DMS79 (cell line): ENCODE data around the gene SHISA7.
"Not testable (repeated sequence)": the region's sequence is repeated elsewhere in the genome, so short reads cannot be mapped to it uniquely, and the experiment has no call there.

Experiments
- DNase-seq: peaks from one replicate; lab custom pipeline; 2025; lab: John Stamatoyannopoulos, UW

SHISA7 gene

DNA sequence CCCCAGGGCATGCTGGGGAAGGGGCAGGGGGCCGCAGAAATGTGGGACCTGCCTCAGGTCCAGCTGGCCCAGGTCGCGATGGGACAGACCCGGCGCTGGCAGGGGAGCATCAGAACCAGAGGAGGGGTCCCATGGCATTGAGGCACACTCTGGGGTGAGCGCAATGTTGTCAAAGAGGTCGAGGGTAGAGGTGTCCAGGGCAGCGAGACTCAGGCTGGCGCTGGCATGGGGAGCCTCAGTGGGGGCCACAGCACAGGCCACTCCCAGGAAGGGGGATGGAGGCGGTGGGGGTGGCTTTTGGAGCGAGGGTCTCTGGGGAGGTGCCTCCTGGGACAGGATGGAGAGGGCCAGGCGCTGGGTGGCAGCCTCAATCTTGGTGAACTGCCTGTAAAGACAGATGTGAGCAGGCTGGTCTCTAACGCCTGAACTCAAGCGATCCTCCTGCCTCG, 20.5 kb upstream of the SHISA7 start:
- no peak for DNase-seq

DNA sequence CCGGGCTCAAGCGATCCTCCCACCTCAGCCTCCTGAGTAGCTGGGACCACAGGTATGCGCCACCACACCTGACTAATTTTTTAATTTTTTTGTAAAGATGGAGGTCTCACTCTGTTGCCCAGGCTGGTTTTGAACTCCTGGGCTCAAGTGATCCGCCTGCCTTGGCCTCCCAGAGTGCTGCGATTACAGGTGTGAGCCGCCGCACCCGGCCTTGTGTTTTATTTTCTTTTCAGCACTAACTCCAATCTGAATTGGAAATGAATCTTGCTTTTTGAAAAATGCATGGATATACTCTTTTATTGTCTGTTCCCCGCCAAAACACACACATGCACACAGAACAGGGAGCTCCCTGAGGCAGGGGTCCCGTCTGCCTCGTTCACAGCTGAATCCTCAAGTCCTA, 19.6 kb upstream of the SHISA7 start:
- no peak for DNase-seq

DNA sequence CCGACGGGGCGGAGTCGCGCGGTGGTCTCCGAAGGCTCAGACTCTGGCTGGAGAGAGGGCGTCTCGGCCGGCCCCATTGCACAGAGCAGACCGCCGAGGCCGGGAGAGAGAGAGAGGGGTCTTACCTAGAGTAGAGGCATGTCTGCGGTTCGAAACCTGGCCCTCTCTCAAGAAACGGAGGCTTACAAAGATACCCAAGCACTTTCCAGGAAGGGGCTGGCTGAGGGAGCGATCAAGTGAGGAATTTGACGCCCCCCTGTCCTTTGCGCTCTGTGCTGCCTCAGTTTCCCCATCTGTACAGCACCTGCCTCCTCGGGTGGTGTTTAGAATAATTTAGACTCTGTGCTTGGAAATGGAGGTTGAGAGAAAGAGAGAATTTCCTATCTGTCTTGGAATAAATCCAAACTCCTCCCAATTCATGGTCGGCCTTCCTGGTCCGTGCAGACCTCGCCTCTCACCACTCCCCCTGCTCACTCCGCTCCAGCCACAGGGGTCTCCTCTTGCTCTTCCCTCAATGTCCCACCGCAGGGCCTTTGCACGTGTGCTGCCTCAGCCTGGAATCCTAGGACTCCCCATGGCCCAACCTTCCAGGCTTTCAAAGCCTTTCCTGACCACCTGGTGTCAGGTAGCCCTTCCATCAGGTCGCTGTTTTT, 19.0 kb upstream of the SHISA7 start:
- DNase-seq: no peak

DNA sequence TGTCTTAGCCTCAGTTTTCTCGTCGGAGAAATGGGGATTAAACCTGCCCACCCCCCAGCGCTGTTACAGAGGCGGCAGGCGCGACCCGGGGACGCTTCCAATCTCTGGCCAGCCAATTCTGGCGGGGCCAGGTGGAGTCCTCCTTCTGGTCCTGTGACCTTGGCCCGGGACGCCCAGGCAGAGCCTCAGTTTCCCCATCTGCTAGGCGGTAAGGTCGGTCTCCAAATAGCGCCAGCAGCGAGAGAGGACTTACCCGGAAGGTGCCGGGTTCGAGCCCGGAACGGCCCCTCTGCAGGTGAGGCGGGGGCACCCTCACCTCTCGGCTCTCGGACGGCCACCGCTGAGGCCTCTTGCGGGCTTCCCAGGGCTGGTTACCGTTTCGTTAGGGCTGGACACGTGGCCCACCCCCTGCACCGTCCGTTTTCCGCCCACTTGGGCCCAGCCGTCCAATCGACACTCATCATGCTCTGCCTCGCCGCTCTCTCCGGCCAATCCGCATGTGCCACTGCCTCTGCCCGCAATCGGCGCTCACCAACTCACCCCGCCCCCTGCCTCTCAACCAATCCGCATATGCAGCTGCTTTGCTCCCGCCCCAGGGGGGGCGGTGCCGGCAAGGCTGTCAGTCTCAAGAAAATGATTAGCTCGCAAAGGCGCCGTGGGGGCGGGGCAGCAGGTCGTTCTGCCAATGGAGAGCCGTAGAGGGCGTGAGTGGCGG, 18.3 kb upstream of the SHISA7 start, which contains the start of gene ISOC2:
Gene ISOC2 (minus strand): TSS at position 384 of the 715 bp plus-strand sequence. CDS start 5,156 bp downstream, outside the sequence.
- peak; percentile 99 for DNase-seq

DNA sequence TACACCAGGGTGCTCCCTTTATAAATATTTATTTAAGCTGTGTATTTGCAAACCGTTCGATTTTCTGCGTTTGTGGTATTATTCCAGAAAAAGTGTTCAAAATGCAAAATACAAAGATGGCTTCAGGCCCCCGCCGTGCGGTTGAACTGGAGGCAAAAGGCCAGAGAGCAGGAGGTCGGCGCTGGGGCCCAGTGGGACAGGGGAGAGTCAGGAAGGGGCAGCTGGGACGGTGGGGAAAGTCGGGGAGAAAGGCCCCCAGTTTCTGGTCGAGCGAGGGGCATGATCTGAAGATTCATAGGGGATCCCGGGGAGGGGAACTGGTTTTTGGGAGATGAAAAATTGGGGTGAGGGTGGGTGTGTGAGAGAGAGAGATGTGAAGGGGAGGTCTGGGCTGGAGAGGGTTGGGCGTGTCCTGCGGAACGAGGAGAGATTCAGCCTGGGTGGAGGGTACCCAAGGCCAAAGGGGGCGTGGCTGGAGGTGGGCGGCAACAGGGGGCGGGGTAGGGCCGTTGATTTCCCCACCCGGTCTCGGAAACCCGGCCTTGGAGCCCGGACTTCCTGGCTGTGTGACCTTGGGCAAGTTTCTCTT, 17.7 kb upstream of the SHISA7 start:
- peak; percentile 77 for DNase-seq

DNA sequence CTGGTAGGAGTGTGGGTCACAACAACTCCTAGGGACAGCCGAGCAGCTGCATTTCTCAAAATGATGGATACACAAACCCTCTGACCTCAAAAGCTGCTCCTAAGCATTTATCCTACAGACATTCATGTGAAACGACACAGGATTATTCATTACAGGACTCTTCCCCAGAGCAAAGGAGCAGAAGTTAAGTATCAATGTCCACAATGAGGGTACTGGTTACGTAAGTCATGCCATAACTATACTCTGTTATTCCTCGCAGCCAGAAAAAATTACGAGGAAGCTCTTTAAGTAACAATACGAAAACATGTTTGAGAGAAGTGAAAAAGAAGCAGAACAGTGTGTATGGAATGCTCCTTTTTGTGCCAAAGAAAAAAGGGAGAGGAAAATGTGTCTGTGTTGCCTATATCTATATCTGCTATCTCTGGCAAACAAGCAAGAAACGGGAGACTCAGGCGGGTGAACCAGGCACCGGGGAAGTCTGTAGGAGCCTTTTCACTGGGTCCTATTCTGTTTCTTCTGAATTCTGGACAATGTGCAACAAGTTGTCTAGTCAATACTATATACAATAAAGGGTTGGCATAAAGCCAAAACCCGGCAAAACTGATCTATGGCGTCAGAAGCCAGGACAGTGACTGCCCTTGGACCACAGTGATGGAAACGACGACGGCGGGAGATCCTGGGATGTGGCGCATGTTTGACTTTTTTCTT, 17.0 kb upstream of the SHISA7 start:
- no peak for DNase-seq

DNA sequence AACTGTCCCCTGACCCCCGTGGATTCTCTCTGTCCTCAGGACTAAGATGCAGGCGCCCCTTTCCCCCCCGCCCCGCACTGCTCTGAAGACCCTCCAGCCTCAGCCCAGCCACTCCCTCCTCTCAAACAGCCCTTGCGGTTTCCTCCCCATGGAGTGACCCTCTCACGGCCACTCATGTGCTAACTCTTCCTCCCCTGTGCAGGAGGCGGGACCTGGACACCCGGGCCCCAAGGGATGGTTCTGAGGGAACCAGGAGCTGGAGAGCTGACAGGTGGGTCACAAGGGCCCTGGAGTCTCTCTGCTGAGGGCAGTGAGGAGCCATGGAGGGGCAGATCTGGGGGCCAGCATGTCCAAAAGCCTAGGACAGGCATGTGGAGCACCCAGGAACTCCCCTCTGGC, 16.4 kb upstream of the SHISA7 start:
- DNase-seq: peak; percentile 90

DNA sequence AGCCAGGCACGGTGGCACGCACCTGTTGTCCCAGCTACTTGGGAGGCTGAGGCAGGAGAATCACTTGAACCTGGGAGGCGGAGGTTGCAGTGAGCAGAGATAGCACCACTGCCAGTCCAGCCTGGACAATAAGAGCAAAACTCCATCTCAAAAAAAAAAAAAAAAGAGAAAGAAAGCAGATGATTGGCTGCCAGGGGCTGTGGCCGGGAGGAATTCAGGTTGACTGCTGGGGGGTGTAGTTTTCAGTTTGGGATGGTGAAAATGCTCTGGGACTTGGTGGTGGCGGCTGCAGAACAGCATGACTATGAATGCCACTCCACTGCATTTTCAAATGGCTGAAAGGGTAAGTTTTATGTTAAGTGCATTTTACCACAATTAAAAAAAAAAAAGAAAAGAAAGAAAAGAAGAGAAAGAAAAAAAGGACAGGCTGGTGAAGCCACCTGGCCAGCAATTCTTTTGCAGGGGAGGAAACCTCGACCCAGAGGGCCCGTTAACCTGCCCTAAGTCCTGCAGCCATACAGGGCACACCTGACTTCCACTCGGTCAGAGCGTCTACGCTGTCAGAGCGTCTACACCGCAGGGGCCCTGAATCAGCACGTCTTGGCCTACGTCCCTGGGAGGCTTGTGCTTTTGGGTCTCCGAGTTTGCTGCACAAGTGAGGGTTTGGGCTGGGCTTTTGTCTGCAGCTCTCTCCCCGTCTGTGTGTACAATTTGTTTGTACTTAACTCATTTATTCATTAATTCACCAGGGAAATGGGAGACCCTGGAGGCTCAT, 14.8 kb upstream of the SHISA7 start:
- peak; percentile 16 for DNase-seq

DNA sequence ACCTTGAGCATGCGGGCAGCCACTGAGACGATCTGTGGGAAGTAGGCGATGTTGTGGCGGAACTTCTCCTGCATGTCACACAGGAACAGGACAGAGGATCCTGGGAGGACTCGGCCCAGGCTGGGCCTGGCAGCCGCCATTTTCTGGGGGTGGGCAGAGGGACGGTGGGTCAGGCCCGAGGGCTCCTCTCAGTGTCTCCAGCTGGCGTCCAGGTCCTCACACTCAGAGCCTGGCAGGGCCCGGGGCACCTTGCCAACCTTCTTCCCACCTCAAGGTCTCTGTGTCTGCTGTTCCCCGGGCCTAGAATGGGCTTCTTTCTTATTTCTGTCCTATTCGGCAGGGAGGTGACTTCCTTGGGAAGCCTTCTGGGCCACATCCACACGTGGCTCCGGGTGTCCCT, 13.2 kb upstream of the SHISA7 start:
- no peak for DNase-seq

DNA sequence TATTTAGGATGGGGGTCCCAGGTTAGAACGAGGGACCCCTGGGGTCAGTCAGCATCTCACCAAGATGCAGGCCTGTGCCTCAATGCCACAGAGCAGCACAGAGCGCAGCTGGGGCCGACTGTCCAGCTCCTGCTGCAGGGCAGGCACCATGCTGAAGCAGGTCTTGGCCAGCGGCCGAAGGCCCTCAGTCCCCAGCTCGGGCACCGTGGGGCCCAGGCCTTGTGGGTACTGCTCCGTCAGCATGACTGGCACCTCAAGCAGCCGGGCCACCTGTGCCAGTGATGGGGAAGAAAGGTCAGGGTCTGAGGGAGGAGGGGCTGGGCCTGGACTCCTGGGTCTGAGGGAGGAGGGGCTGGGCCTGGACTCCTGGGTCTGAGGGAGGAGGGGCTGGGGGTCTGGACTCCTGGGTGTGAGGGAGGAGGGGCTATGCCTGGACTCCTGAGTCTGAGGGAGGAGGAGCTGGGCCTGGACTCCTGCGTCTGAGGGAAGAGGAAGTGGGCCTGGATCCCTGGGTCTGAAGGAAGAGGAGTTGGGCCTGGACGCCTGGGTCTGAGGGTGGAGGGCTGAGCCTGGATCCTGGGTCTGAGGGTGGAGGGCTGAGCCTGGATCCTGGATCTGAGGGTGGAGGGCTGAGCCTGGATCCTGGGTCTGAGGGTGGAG, 12.6 kb upstream of the SHISA7 start:
- DNase-seq: no peak

DNA sequence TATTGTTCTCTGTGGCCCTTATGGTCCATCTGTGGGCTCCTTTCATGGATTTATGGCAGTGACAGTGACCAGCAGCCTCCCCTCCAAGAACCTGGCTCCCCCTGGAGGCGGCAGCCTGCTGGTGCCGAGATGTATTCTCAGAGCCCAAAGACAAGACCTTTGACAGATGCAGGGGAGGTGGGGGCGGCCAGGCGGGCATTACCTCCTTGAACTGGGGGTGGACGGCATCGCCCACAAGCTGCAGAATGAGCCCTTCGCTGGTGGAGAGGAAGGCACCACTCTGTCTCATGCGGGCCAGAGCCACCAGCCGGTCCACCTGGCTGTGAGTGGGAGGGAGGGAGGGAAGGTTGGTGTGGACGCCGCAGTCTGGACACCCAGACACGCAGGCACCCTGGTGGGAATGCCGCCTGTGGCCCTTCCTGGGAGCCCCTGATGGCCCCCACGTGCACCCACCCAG, 11.7 kb upstream of the SHISA7 start:
- DNase-seq: no peak

DNA sequence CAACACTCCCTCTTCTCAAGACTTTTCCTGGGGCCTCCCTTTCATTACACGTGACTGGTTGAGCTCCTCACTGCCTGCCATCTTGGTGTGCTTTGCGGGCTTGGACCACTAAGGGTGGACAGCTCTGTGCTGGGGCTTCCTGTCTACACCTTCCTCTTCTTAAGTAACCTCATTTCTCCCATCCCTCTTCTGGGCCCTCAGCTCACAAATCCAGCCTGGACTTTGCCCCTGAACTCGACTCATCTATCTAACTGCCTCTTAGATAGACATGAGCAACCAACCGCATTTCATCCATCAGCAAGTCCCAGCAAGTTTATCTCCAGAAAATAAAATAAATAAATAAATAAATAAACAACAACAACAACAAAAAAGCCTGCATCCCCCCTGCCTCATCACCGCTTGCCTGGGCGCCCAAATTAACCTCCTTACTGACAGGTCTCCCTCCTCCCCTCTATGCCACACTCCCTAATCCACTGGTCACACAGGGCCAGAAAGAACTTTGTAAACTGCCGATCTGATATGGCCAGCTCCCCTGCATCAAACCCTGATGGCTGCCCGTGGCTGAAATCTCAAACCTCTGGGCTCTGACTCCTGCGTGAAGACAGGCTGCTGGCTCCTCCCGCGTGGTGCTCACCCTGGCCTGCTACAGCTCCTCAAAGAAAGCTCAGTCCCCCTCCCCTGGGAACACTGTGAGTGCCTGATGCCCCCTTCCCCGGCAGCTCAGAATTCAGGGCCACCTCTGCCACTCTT, 10.6 kb upstream of the SHISA7 start:
- DNase-seq: no peak

DNA sequence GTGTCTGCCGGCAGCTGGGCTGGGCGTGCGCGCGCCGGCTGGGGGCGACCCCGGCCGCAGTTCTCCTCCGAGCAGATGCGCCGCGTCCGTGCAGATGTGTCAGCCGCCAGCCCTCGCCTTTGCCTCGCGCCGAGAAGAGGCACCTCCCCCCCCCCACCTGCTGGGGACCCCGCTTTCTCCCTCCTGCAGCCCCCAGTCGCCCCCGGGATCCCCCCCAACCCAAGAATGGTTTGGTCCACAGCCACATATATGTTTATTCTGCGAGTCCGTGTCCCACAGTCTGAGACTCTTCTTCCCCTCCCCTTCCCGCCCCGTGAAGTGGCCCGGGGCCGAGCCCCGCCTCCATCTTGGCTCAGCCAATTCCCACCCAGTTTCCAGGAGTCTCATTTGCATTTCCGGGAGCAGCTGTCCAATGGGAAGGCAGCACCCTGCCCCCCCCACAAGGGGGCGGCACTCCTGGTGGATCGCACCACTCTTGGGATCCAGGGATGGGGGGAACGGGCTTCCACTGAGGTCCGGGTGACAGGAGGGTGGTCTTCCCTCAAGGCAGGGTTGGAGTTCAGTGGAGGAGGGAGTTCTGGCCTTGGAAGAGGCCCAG, 9.7 kb upstream of the SHISA7 start:
- DNase-seq: peak; percentile 69

DNA sequence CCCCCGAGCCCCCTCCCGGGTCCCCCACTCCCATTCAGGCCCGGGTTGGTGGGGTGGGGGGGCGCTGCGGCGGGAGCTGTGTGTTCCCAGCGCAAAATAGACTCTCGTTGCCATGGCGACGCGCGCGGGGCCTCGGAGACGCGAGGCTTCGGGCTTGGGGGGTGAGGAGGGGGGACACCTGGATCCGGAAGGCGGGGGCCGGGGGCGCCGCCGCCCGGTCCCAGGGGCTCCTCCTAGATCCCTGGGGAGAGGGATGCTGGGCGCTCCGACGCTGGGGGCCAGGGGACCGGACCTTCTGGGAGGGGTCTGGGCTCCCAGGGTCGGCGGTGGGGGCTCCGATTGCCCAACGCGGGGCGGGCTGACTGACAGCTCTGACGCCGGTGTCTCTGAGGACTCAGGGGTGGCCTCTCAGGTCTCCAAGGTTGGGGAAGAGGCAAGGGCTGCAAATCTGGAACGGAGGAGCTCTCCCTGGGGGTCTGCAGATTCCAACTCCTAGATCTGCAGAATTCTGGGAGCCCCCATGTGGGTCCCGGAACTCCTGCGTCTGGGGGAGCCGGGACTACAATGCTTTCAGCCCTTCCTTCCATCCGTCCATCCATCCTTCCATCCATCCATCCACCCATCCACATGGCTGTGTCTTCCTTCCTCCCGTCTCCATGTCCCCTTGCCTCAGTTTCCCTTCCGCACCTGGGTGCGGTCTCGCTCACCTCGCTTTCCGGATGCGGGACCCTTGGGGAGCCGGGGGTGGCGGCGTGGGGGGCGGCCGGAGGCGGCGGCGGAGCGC, 9.1 kb upstream of the SHISA7 start:
- peak; percentile 16 for DNase-seq

DNA sequence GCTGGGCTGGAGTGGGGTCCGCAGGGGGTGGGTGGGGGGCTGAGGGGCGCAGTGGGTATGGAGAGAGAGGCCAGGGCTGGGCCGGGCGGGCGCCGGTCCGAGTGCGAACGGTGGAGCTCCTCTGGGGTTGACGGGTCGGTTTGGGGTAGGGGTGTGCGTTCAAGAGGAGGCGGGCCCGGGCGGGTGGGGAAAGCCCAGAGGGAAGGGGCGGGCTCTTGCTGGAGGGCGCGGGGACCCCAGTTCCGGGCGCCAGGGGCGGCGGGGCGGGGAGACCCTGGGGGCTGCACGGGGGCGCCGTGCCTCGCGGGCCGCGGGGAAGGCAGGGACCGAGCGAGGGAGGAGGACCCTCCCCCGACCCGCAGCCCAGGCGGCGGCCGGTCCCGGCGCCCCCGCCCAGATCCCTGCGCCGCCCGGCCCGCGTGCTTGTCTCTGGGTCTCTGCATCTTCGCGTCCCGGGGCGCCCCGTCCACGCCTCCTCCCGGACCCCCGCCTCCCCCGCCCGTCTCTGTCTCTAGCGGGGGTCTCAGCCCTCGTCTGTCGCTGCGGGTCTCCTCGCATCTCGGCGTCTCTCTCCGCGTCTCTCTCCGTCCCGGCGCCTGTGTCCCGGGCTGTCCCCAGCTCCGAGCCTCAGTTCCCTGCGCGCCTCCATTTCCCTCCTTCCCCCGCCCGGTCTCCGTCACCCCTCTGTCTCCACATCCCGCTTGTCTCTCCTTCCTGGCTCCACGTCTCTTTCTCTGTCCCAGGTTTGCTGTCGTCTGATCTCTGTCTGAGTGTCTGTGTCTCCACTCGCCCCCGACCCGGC, 8.3 kb upstream of the SHISA7 start:
- DNase-seq: no peak

DNA sequence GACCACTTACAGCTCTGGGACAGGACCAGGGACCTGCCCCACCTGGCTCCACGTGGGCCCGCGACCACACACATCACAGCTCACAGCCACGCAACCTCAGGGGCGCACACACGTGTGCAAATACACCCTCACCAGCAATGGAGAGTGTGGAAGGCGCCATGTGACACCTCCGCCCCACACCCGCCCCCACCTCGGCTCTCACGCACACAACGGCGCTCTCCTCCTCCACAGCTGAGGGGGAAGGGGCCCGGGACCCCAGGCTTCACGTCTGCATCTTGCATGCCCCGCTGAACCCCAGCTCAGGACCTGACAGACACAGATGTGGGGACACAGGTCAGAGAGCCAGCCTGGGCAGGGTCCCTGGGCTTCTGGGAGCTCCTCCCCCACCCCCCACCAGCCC, 6.4 kb upstream of the SHISA7 start:
- no peak for DNase-seq

DNA sequence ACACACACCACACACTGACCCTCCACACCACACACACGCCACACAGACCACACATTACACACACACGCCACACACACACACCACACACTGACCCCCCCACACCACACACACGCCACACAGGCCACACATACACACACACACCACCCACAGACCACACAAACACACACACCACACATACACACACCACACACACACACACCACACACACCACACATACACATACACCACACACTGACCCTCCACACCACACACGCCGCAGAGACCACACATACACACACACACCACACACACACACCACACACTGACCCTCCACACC, 5.0 kb upstream of the SHISA7 start:
- DNase-seq: not testable (repeated sequence)

DNA sequence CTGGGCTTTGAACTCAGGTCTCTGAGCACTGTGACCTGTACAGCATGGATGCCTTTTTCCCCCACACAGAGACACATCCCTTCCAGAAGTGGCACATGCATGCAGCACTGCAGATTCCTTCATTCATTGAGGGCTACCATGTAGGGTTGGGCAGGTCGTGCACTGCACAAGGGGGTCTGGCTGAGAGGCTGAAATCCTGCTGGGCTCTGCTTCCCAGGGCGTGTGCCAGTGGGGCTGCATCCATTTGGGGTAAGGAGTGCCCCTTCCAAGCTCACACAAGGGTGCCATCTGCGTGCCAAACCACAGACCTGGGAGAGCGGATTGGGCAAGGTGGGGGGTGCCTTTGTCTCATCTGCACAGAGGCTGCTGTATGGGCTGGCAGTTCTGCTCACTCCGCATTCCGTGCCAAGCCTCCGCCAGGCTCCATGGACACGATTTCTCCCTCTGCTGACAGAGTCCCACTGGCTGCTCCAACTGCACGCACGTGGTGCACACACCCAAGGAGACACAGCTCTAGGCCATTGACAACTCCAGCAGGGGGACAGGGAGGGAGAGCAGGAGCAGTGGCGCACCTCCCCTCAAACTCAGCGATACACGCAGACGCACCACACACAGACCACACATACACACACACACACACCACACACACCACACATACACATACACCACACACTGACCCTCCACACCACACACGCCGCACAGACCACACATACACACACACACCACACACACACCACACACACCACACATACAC, 4.5 kb upstream of the SHISA7 start:
- DNase-seq: peak; percentile 83
